Tibial nerve (tissue), 4 donors: ENCODE results near the gene CCL24. TPM values are rescaled to one million over a fixed set of nuclear protein-coding genes. Genes with fewer than 3 reads are reported as not detected.
"Not testable (repeated sequence)": the region's sequence is repeated elsewhere in the genome, so short reads cannot be mapped to it uniquely, and the experiment has no call there.

ENCODE experiments used
- DNase-seq, 2 donors: peaks; one replicate each; pipeline ENCODE4 v3.0.0-alpha.2; 2019; ENCODE audit warnings: low spot score in 2 of 2
- H3K27ac ChIP-seq, 4 donors: fragments of 200-600 bp; sonication (generic) in 3 of 4; one replicate each; pipeline ENCODE4 v1.5.1; 2017 to 2019; ENCODE audit warnings: mild to moderate bottlenecking in 1 of 4
- H3K27me3 ChIP-seq, 2 donors: fragments of 200-600 bp; sonication (generic) in 1 of 2; one replicate each; pipeline versions ENCODE4 v1.5.1 to v1.6.0; 2017 to 2019
- H3K36me3 ChIP-seq, 3 donors: fragments of 200-600 bp; sonication (generic); one replicate each; pipeline ENCODE4 v1.5.1; 2018 to 2019
- H3K4me1 ChIP-seq, 4 donors: fragments of 200-600 bp; sonication (generic) in 3 of 4; one replicate each; pipeline ENCODE4 v1.5.1; 2017 to 2019
- H3K4me3 ChIP-seq, 4 donors: fragments of 200-600 bp; sonication (generic) in 3 of 4; one replicate each; pipeline ENCODE4 v1.5.1; 2017 to 2019; ENCODE audit warnings: mild to moderate bottlenecking in 1 of 4, moderate library complexity in 1 of 4
- H3K9me3 ChIP-seq, 4 donors: fragments of 200-600 bp; sonication (generic) in 3 of 4; one replicate each; pipeline ENCODE4 v1.5.1; 2017 to 2019
- CTCF ChIP-seq, 5 experiments: fragments of 200-600 bp in 3 of 5; fragments of 450-650 bp in 2 of 5; sonication (generic) in 3 of 5; IDR thresholded peaks; one replicate each; pipeline ENCODE4 v1.5.1; 2016 to 2019; ENCODE audit warnings: antibody characterized with exemption in 5 of 5, mild to moderate bottlenecking in 3 of 5, moderate library complexity in 2 of 5
- EP300 ChIP-seq, 2 donors: sonication (generic); formaldehyde crosslinking; IDR thresholded peaks; one replicate each; pipeline ENCODE4 v1.6.1; 2017; ENCODE audit warnings: antibody characterized with exemption in 2 of 2, mild to moderate bottlenecking in 1 of 2
- POLR2A ChIP-seq, 2 donors: fragments of 450-650 bp; IDR thresholded peaks; one replicate each; pipeline ENCODE4 v1.6.1; 2017; ENCODE audit warnings: antibody characterized with exemption in 2 of 2, mild to moderate bottlenecking in 2 of 2, moderate library complexity in 2 of 2
- WGBS, 2 donors: methylation state at CpG; one replicate each; pipeline ENCODE4 v1.1.5; 2018; 5-methylcytosine and 5-hydroxymethylcytosine counted together
- total RNA-seq, 4 donors: library from RNA; depleted of rRNA; stranded (reverse); fragments of >200 nt; gene quantifications; one replicate each; pipeline ENCODE4 v1.1.0, GENCODE V29; 2016

CCL24 gene
- total RNA-seq, 4 donors from 2014 or later, result not detected

- Histone ChIP-seq H3K27me3 (no peaks in the 10 kb centered on the region), H3K9me3 (no peaks in the 10 kb centered on the region), H3K4me1 (no peaks in the 10 kb centered on the region), H3K36me3 (no peaks in the 10 kb centered on the region), H3K4me3 (no peak overlapping the region), H3K27ac (no peak overlapping the region)
- TF ChIP-seq POLR2A (IDR thresholded peaks at IDR 0.05) (no peak), CTCF (IDR thresholded peaks at IDR 0.05) (no peak), EP300 (IDR thresholded peaks at IDR 0.05) (no peak)
- 64 to 78% methylated on average over 4 of the region's 4 CpGs for WGBS, 2 donors
- DNase-seq, result no peak
These were observed 36.6 kb upstream of the CCL24 start for GRCh38 chr7:75850235-75850634.

DNA sequence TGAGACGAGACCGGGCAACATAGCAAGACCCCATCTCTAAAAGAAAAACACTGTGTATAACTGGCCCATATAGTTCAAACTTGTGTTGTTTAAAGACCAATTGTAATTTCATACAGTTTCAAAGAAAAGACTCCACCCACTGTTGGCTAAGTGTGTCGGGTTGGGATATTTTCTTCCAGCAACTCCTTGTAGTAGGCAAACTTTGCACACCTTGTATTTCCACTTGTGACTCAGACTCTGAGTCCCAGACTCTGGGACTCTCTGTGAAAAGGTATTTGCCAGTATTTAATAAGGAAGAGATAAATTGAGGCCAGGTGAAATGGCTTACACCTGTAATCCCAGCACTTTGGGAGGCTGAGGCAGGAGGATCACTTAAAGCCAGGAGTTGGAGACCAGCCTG, 36.0 kb upstream of the CCL24 start:
- no peak overlapping the region for H3K27ac ChIP-seq
- DNase-seq, result no peak
- H3K27me3 ChIP-seq, result no peaks in the 10 kb centered on the region
- TF ChIP-seq EP300 (IDR thresholded peaks at IDR 0.05) (no peak), CTCF (IDR thresholded peaks at IDR 0.05) (no peak)
- H3K4me1 ChIP-seq, result no peaks in the 10 kb centered on the region
- no peak overlapping the region for H3K4me3 ChIP-seq
- no peaks in the 10 kb centered on the region for H3K9me3 ChIP-seq
- no peaks in the 10 kb centered on the region for H3K36me3 ChIP-seq
- WGBS, 2 donors, result 61 to 73% methylated on average over 3 of the region's 3 CpGs

- 69 to 77% methylated on average over 7 of the region's 7 CpGs for whole genome bisulfite sequencing, 2 donors
- Histone ChIP-seq H3K36me3 (no peaks in the 10 kb centered on the region), H3K4me1 (peaks cover 0 to 9% (median 5%) of the 10 kb centered on the region in 4 donors), H3K9me3 (no peaks in the 10 kb centered on the region), H3K27ac (no peak overlapping the region), H3K4me3 (no peak overlapping the region), H3K27me3 (no peaks in the 10 kb centered on the region)
- TF ChIP-seq POLR2A (IDR thresholded peaks at IDR 0.05) (no peak), CTCF (IDR thresholded peaks at IDR 0.05) (no peak), EP300 (IDR thresholded peaks at IDR 0.05) (no peak)
- DNase-seq, result no peak
These were observed 34.1 kb upstream of the CCL24 start for GRCh38 chr7:75847707-75848106.

- not testable (repeated sequence) for H3K4me3 ChIP-seq
- WGBS, 2 donors, result 77 to 87% methylated on average over 6 of the region's 6 CpGs
These were observed 31.5 kb upstream of the CCL24 start for GRCh38 chr7:75845132-75845531.

GRCh38 chr7:75844158-75844557, 30.6 kb upstream of the CCL24 start:
- H3K27ac ChIP-seq, result peak overlapping the region in 1 of 4 donors; percentile 83
- H3K4me3 ChIP-seq, result no peak overlapping the region
- no peaks in the 10 kb centered on the region for H3K36me3 ChIP-seq
- H3K9me3 ChIP-seq, result no peaks in the 10 kb centered on the region
- no peak for TF ChIP-seq CTCF (IDR thresholded peaks at IDR 0.05)
- no peak for TF ChIP-seq EP300 (IDR thresholded peaks at IDR 0.05)
- no peak for TF ChIP-seq POLR2A (IDR thresholded peaks at IDR 0.05)
- WGBS, 2 donors, result 95 to 97% methylated on average over 5 of the region's 5 CpGs
- H3K4me1 ChIP-seq, result peaks cover 0 to 15% (median 11%) of the 10 kb centered on the region in 4 donors
- no peaks in the 10 kb centered on the region for H3K27me3 ChIP-seq
- no peak for DNase-seq

More at GRCh38 chr7:75845132-75845531, 31.5 kb upstream of the CCL24 start:
- not testable (repeated sequence) for H3K9me3 ChIP-seq, DNase-seq, H3K27ac ChIP-seq, H3K27me3 ChIP-seq, H3K36me3 ChIP-seq
- peaks cover 0 to 15% (median 11%) of the 10 kb centered on the region in 4 donors for H3K4me1 ChIP-seq

- H3K9me3 ChIP-seq, result no peaks in the 10 kb centered on the region
- peaks cover 0 to 15% (median 11%) of the 10 kb centered on the region in 4 donors for H3K4me1 ChIP-seq
- no peaks in the 10 kb centered on the region for H3K36me3 ChIP-seq
- no peaks in the 10 kb centered on the region for H3K27me3 ChIP-seq
- H3K27ac ChIP-seq, result peak overlapping the region in 1 of 4 donors; percentile 83
- TF ChIP-seq CTCF (IDR thresholded peaks at IDR 0.05), result no peak
- TF ChIP-seq EP300 (IDR thresholded peaks at IDR 0.05), result no peak
- TF ChIP-seq POLR2A (IDR thresholded peaks at IDR 0.05), result no peak
- 93 to 94% methylated on average over 9 of the region's 9 CpGs for WGBS, 2 donors
- DNase-seq, result no peak
- H3K4me3 ChIP-seq, result no peak overlapping the region
These were observed 30.1 kb upstream of the CCL24 start for GRCh38 chr7:75843613-75844116.
